IMR-90 (cell line): ENCODE measurements around the gene ARHGAP24. TPM values are rescaled to one million over a fixed set of nuclear protein-coding genes. Genes with fewer than 3 reads are reported as not detected.

Experiments
- ATAC-seq: fragments of 200-7000 bp; cut with Tn5 transposase; 2 replicates; pipeline ENCODE4 v1.9.1; 2020; ENCODE audit warnings: low read depth, mild to moderate bottlenecking, moderate library complexity
- BruUV-seq: library from RNA; stranded (reverse); fragments of 400-500 nt; replicated peaks from 2 replicates; lab custom pipeline; 2021; lab: Mats Ljungman, UMichigan
- CTCF ChIA-PET: fragments of 300-600 bp; formaldehyde crosslinking; extraction: SDS; loops from one replicate; lab custom pipeline; 2021; ENCODE audit warnings: antibody characterized with exemption; lab: Yijun Ruan, JAX
- POLR2A ChIA-PET: fragments of 300-600 bp; sonication (Branson Sonifier 250); formaldehyde crosslinking; loops from one replicate; lab custom pipeline; 2022; ENCODE audit warnings: antibody characterized with exemption; ENCODE audit not compliant: unreplicated experiment; lab: Charles Lee
- DNase-seq: peaks from one replicate; pipeline ENCODE4 v3.0.0; 2013
- H2AFZ ChIP-seq: replicated peaks from 2 replicates; pipeline ENCODE3; 2013; ENCODE audit warnings: low read length, mild to moderate bottlenecking; ENCODE audit not compliant: poor library complexity
- H2AK5ac ChIP-seq: 2 replicates; pipeline ENCODE4 v1.6.1; 2013; ENCODE audit warnings: low read depth, low read length, inconsistent platforms
- H2AK9ac ChIP-seq: replicated peaks from 2 replicates; pipeline ENCODE3; 2013; ENCODE audit warnings: mild to moderate bottlenecking, low read depth, low read length, moderate library complexity; ENCODE audit not compliant: poor library complexity
- H2BK120ac ChIP-seq: 2 replicates; pipeline ENCODE4 v1.6.1; 2013; ENCODE audit warnings: low read depth, low read length, inconsistent platforms
- H2BK15ac ChIP-seq: 3 replicates; pipeline ENCODE4 v1.6.1; 2013; ENCODE audit warnings: low read depth, low read length, inconsistent platforms
- H2BK20ac ChIP-seq: 2 replicates; pipeline ENCODE4 v1.6.1; 2013; ENCODE audit warnings: low read depth, mild to moderate bottlenecking, inconsistent platforms, low read length, moderate library complexity
- H2BK5ac ChIP-seq: 2 replicates; pipeline ENCODE4 v1.6.1; 2013; ENCODE audit warnings: mild to moderate bottlenecking, low read depth, low read length, inconsistent platforms; ENCODE audit not compliant: poor library complexity, severe bottlenecking
- H3K14ac ChIP-seq: replicated peaks from 2 replicates; pipeline ENCODE4 v1.6.1; 2013; ENCODE audit warnings: low read depth, low read length, inconsistent platforms
- H3K18ac ChIP-seq: 2 replicates; pipeline ENCODE4 v1.6.1; 2013; ENCODE audit warnings: low read depth, low read length, control low read depth
- H3K23ac ChIP-seq: 2 replicates; pipeline ENCODE4 v1.6.1; 2013; ENCODE audit warnings: low read depth, low read length, inconsistent platforms
- H3K27ac ChIP-seq: 2 replicates; pipeline ENCODE4 v1.5.1; 2013; ENCODE audit warnings: mild to moderate bottlenecking, control low read depth, low read length; ENCODE audit not compliant: insufficient read depth
- H3K27me3 ChIP-seq: 2 replicates; pipeline ENCODE4 v1.6.1; 2013; ENCODE audit warnings: low read length; ENCODE audit not compliant: control insufficient read depth, insufficient read depth
- H3K36me3 ChIP-seq: 2 replicates; pipeline ENCODE4 v1.6.1; 2013; ENCODE audit warnings: low read length, mixed read lengths; ENCODE audit not compliant: control insufficient read depth, insufficient read depth
- H3K4ac ChIP-seq: 2 replicates; pipeline ENCODE4 v1.6.1; 2013; ENCODE audit warnings: low read depth, low read length, inconsistent platforms
- H3K4me1 ChIP-seq: 2 replicates; pipeline ENCODE4 v1.6.1; 2013; ENCODE audit warnings: low read length, mixed read lengths; ENCODE audit not compliant: control insufficient read depth, insufficient read depth
- H3K4me2 ChIP-seq: 2 replicates; pipeline ENCODE4 v1.6.1; 2013; ENCODE audit warnings: low read depth, mild to moderate bottlenecking, control low read depth, low read length, moderate library complexity
- H3K4me3 ChIP-seq: 2 replicates; pipeline ENCODE4 v1.5.1; 2013; ENCODE audit warnings: low read depth, mild to moderate bottlenecking, control low read depth, low read length, moderate library complexity; ENCODE audit not compliant: insufficient read depth
- H3K56ac ChIP-seq: 2 replicates; pipeline ENCODE4 v1.6.1; 2013; ENCODE audit warnings: low read length, inconsistent platforms; ENCODE audit not compliant: insufficient read depth; ENCODE audit errors: extremely low read depth
- H3K79me1 ChIP-seq, 2 experiments: 2 replicates each; pipeline ENCODE4 v1.6.1; 2013; ENCODE audit warnings: low read length in 2 of 2, inconsistent platforms in 1 of 2, low read depth in 1 of 2
- H3K9ac ChIP-seq: 2 replicates; pipeline ENCODE4 v1.6.1; 2013; ENCODE audit warnings: low read depth, low read length, control low read depth
- H3K9me1 ChIP-seq: 2 replicates; pipeline ENCODE4 v1.6.1; 2013; ENCODE audit warnings: low read length, inconsistent platforms; ENCODE audit not compliant: insufficient read depth
- H3K9me3 ChIP-seq: 2 replicates; pipeline ENCODE4 v1.6.1; 2013; ENCODE audit warnings: low read length; ENCODE audit not compliant: control insufficient read depth, insufficient read depth
- H4K20me1 ChIP-seq: 2 replicates; pipeline ENCODE4 v1.6.1; 2013; ENCODE audit warnings: low read length, inconsistent platforms; ENCODE audit not compliant: insufficient read depth
- H4K5ac ChIP-seq: 2 replicates; pipeline ENCODE4 v1.6.1; 2013; ENCODE audit warnings: mild to moderate bottlenecking, low read depth, low read length, control low read depth
- H4K8ac ChIP-seq, 2 experiments: 2 replicates each; pipeline ENCODE4 v1.6.1; 2013; ENCODE audit warnings: low read depth in 2 of 2, low read length in 2 of 2, control low read depth in 1 of 2, inconsistent platforms in 1 of 2
- H4K91ac ChIP-seq: 2 replicates; pipeline ENCODE4 v1.6.1; 2013; ENCODE audit warnings: low read depth, low read length, inconsistent platforms; ENCODE audit not compliant: insufficient read depth
- CEBPB ChIP-seq: IDR thresholded peaks from 2 replicates; pipeline ENCODE4 v1.6.1; 2012; ENCODE audit warnings: low read depth, low read length, improper control_type of control experiment
- CHD1 ChIP-seq: IDR thresholded peaks from 2 replicates; pipeline ENCODE4 v1.6.1; 2012; ENCODE audit warnings: low read depth, low read length, improper control_type of control experiment
- ELK1 ChIP-seq: fragments of 150-350 bp; IDR thresholded peaks from 2 replicates; pipeline ENCODE4 v1.6.1; 2016; ENCODE audit warnings: low read depth, mild to moderate bottlenecking, low read length, moderate library complexity, borderline replicate concordance
- FOS ChIP-seq: fragments of 150-350 bp; IDR thresholded peaks from 2 replicates; pipeline ENCODE4 v1.6.1; 2016; ENCODE audit warnings: low read depth, low read length
- MAFK ChIP-seq: IDR thresholded peaks from 2 replicates; pipeline ENCODE4 v1.6.1; 2012; ENCODE audit warnings: low read depth, low read length, improper control_type of control experiment
- NFE2L2 ChIP-seq: fragments of 150-350 bp; IDR thresholded peaks from 2 replicates; pipeline ENCODE4 v1.6.1; 2016; ENCODE audit warnings: low read depth, mild to moderate bottlenecking, low read length
- RCOR1 ChIP-seq: IDR thresholded peaks from 2 replicates; pipeline ENCODE4 v1.6.1; 2012; ENCODE audit warnings: mild to moderate bottlenecking, low read length, improper control_type of control experiment; ENCODE audit not compliant: insufficient replicate concordance
- SMC3 ChIP-seq: fragments of 150-350 bp; IDR thresholded peaks from 2 replicates; pipeline ENCODE4 v1.6.1; 2016; ENCODE audit warnings: low read depth, mild to moderate bottlenecking, antibody characterized with exemption, low read length, moderate library complexity
- WGBS, 2 experiments: methylation state at CpG; one replicate each; pipeline versions ENCODE4 v1.1.5 to v1.1.7; 2013; ENCODE audit warnings: missing lambda C conversion rate in 2 of 2; ENCODE audit not compliant: insufficient read length in 1 of 2; ENCODE audit errors: extremely low coverage in 2 of 2; 5-methylcytosine and 5-hydroxymethylcytosine counted together
- dilution Hi-C: fragments of 300-500 bp; cut with HindIII; formaldehyde crosslinking; loops from one replicate; pipeline ENCODE4 v1.14.3; 2018; ENCODE audit warnings: low sequenced_read_pairs; ENCODE audit not compliant: unreplicated experiment
- in situ Hi-C: fragments of 300-500 bp; cut with MboI; formaldehyde crosslinking; loops from 3 replicates; pipeline ENCODE4 v1.14.3; 2019; ENCODE audit warnings: low sequenced_read_pairs, inconsistent platforms, mixed read lengths
- intact Hi-C: fragments of 100-400 bp; cut with micrococcal nuclease; formaldehyde crosslinking; loops from 2 replicates; pipeline ENCODE4 v1.10.0; 2022
- polyA plus RNA-seq, 3 experiments: library from polyadenylated mRNA; depleted of rRNA; stranded (reverse); fragments of >200 nt; gene quantifications; 2 replicates each; pipeline ENCODE4 v1.2.3, GENCODE V29; 2012; ENCODE audit warnings: low replicate concordance in 1 of 3
- total RNA-seq: library from RNA; depleted of rRNA; stranded (reverse); fragments of >200 nt; gene quantifications from 2 replicates; pipeline ENCODE4 v1.2.3, GENCODE V29; 2012

The ARHGAP24 gene
- total and polyA plus RNA-seq, 2 of the 4 experiments (the other 2 are of a cell fraction) = 11.9 to 24.0 TPM

- H3K27me3 ChIP-seq = no peaks in the 10 kb centered on the region
- in situ Hi-C loops = no loop called here
- ChIA-PET CTCF (no interaction called here), POLR2A (no interaction called here)
- H3K4me2 ChIP-seq = no peak overlapping the region
- no peak overlapping the region for H2BK15ac ChIP-seq
- no peak overlapping the region for H3K18ac ChIP-seq
- H2BK20ac ChIP-seq = no peak overlapping the region
- DNase-seq (no peak), ATAC-seq (no peak)
- H3K4ac ChIP-seq = no peak overlapping the region
- no peak overlapping the region for H3K27ac ChIP-seq
- no peak overlapping the region for H2BK120ac ChIP-seq
- H4K8ac ChIP-seq = no peak overlapping the region
- peaks cover 0 to 5% of the 10 kb centered on the region in 2 experiments; a peak in 1 of 4 replicates for H3K79me1 ChIP-seq
- BruUV-seq = no TSS peak
- H3K56ac ChIP-seq = no peak overlapping the region
- H2AFZ ChIP-seq = no peak overlapping the region
- H4K20me1 ChIP-seq = no peaks in the 10 kb centered on the region
- H3K9me3 ChIP-seq = no peaks in the 10 kb centered on the region
- TF ChIP-seq MAFK = no peak
- TF ChIP-seq CEBPB = no peak
- TF ChIP-seq ELK1 = no peak
- TF ChIP-seq FOS = no peak
- TF ChIP-seq CHD1 = no peak
- TF ChIP-seq SMC3 = no peak
- TF ChIP-seq NFE2L2 = no peak
- TF ChIP-seq RCOR1 = no peak
- no CpG with 5 or more reads among the region's 6 CpGs for WGBS, 2 experiments
- peaks cover 6% of the 10 kb centered on the region for H3K9me1 ChIP-seq
- dilution Hi-C loops = no loop called here
- H2AK9ac ChIP-seq = no peak overlapping the region
- no peak overlapping the region for H3K14ac ChIP-seq
- no peaks in the 10 kb centered on the region for H3K4me1 ChIP-seq
- H3K4me3 ChIP-seq = no peak overlapping the region
- no peak overlapping the region for H4K5ac ChIP-seq
- H2BK5ac ChIP-seq = no peak overlapping the region
- H3K23ac ChIP-seq = no peak overlapping the region
- no peak overlapping the region for H2AK5ac ChIP-seq
- peaks cover 11% of the 10 kb centered on the region for H3K36me3 ChIP-seq
- intact Hi-C loops = no loop called here
- H3K9ac ChIP-seq = no peak overlapping the region
- no peak overlapping the region for H4K91ac ChIP-seq
These were observed 520.4 kb downstream of the ARHGAP24 start for GRCh38 chr4:85995361-85995760.
